Bronchial epithelial cell (primary cell): ENCODE data around the gene CEP57. TPM values are rescaled to one million over a fixed set of nuclear protein-coding genes. Genes with fewer than 3 reads are reported as not detected.

ENCODE experiments used
- DNase-seq: peaks from one replicate; pipeline ENCODE4 v3.0.0-alpha.2; 2010; ENCODE audit warnings: low read depth
- FAIRE-seq: peaks from 2 replicates; lab custom pipeline; 2011; peaks lifted over from hg19 to GRCh38; lab: Jason Lieb, UNC
- H3K27me3 ChIP-seq: 2 replicates; pipeline ENCODE4 v1.5.1; 2011; ENCODE audit warnings: low read length; ENCODE audit not compliant: control insufficient read depth, insufficient read depth
- H3K36me3 ChIP-seq: 2 replicates; pipeline ENCODE4 v1.5.1; 2011; ENCODE audit warnings: low read length; ENCODE audit not compliant: control insufficient read depth, insufficient read depth
- H3K4me3 ChIP-seq: 2 replicates; pipeline ENCODE4 v1.5.1; 2011; ENCODE audit warnings: mild to moderate bottlenecking, low read depth, low read length, control low read depth
- CTCF ChIP-seq: IDR thresholded peaks from 2 replicates; pipeline ENCODE4 v1.5.1; 2011; ENCODE audit warnings: mild to moderate bottlenecking, moderate library complexity, low read length, control low read depth, inconsistent platforms; ENCODE audit not compliant: insufficient read depth, severe bottlenecking
- total RNA-seq: library from RNA; depleted of rRNA; stranded (reverse); fragments of >200 nt; gene quantifications from 2 replicates; pipeline ENCODE4 v1.2.1, GENCODE V29; 2014

CEP57 gene
- total RNA-seq, 1 donor from 2014 or later, result 52.7 TPM

- DNase-seq, result peak; percentile 51
- Histone ChIP-seq H3K36me3 (no peaks in the 10 kb centered on the region), H3K27me3 (no peaks in the 10 kb centered on the region), H3K4me3 (no peak overlapping the region)
- no peak for FAIRE-seq
- TF ChIP-seq CTCF, result peak; percentile 24
These were observed 25.9 kb upstream of the CEP57 start for GRCh38 chr11:95764267-95764898.

DNA sequence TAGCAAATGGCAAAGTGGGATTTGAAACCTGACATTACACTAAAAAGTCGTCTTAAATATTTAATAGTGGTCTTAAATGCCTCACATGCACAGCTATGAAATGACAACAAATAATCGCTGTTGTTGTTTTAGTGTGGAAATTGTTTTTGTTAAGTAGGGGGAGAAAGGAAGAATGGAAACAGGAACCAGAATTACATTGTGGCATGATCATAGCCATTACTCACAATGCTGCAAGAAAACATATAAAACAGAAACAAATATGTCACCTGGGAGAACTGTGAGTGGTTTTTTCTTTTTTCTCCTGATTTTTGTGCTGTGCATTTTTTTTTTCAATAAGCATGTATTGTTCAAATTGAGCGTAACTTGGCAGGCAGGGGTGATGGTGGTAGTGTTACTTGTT lies 23.6 kb upstream of the CEP57 start:
- Histone ChIP-seq H3K36me3 (no peaks in the 10 kb centered on the region), H3K4me3 (no peak overlapping the region), H3K27me3 (no peaks in the 10 kb centered on the region)
- TF ChIP-seq CTCF, result no peak
- no peak for FAIRE-seq
- no peak for DNase-seq

DNA sequence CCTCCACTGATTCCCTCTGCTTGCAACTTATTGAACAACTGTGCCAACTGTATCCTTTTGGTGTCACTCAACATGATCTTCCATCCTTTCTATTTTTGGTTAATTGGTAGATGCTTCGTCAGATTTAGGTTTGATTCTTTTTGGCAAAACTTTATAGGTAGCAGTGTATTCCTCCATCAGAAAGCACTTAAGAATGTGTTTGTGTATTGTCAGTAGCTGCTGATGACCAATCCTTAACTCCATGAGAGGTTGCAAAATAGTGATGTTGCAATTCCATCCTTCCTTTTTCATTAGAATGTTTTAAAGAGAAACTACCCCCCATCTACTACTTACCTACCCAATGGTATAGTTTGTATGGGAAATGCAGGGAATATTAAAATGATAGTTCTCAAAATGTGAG lies 22.8 kb upstream of the CEP57 start:
- TF ChIP-seq CTCF, result no peak
- DNase-seq (peak; percentile 85), FAIRE-seq (no peak)
- Histone ChIP-seq H3K36me3 (no peaks in the 10 kb centered on the region), H3K4me3 (no peak overlapping the region), H3K27me3 (no peaks in the 10 kb centered on the region)

DNA sequence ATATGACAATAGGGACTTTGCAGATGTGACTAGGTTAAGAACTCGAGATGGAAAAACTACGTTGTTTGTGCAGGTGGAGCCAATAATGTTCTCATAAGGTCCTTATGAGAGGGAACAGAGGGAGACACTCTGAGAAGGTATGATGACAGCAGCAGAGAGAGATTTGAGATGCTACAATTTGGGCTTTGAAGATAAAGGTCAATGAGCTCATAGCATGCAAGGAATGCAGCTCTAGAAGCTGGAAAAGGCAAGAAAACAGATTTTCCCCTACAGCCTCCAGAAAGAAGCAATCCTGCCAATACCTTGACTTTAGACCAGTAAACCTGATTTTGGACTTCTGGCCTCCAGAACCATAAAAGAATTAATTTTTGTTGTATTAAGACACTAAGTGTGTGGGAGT lies 21.8 kb upstream of the CEP57 start:
- FAIRE-seq, result no peak
- Histone ChIP-seq H3K4me3 (no peak overlapping the region), H3K27me3 (no peaks in the 10 kb centered on the region), H3K36me3 (no peaks in the 10 kb centered on the region)
- no peak for DNase-seq
- no peak for TF ChIP-seq CTCF

- no peaks in the 10 kb centered on the region for H3K27me3 ChIP-seq
- DNase-seq (no peak), FAIRE-seq (no peak)
- H3K36me3 ChIP-seq, result peaks cover 3% of the 10 kb centered on the region
- H3K4me3 ChIP-seq, result no peak overlapping the region
- no peak for TF ChIP-seq CTCF
These were observed 13.4 kb upstream of the CEP57 start for GRCh38 chr11:95776859-95777258.

DNA sequence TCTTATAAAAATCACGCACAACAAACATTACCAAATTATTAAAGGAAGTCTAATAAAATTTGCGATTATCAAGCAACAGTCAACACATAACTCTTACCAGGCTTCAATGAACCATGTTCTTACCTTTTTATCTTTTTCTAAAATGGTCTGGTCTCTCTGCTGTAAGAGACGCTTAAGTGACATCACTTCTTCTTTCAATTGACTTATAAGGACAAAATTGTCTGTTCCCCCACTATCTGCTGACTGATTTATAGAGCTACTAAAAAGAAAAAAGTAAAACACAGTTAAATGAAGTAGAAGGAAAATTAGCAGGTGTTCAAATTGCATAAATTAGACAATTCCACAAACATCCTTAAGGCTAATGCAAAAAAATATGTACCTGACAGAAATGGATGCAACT lies 11.6 kb upstream of the CEP57 start:
- no peak for DNase-seq
- no peak for TF ChIP-seq CTCF
- no peak overlapping the region for H3K4me3 ChIP-seq
- FAIRE-seq, result no peak
- no peaks in the 10 kb centered on the region for H3K27me3 ChIP-seq
- peaks cover 4% of the 10 kb centered on the region for H3K36me3 ChIP-seq
